Measurements from ENCODE around the gene MCRIP2.

MCRIP2 gene

GRCh38 chr16:648781-649589 is 7.4 kb downstream of the MCRIP2 start, which contains the start of gene WDR90:
TSS of gene WDR90 (plus strand) at chr16:649365. CDS start at chr16:649417, 52 bp downstream.
- DNase-seq (ENCODE audit: low spot score), result peak; percentile 88

GRCh38 chr16:649631-650030 is 8.0 kb downstream of the MCRIP2 start:
- DNase-seq (ENCODE audit: low spot score), result no peak

- no peak for DNase-seq (ENCODE audit: low spot score)
These were observed 10.2 kb downstream of the MCRIP2 start for GRCh38 chr16:651844-652243.

- no peak for DNase-seq (ENCODE audit: low spot score)
These were observed 11.1 kb downstream of the MCRIP2 start for GRCh38 chr16:652454-653305.

GRCh38 chr16:654034-654433 is 12.4 kb downstream of the MCRIP2 start:
- DNase-seq (ENCODE audit: low spot score), result no peak

- DNase-seq (ENCODE audit: low spot score), result no peak
These were observed 15.9 kb downstream of the MCRIP2 start for GRCh38 chr16:657487-657886.

- DNase-seq (ENCODE audit: low spot score), result no peak
These were observed 17.3 kb downstream of the MCRIP2 start for GRCh38 chr16:658679-659571.

- DNase-seq (ENCODE audit: low spot score), result no peak
These were observed 18.0 kb downstream of the MCRIP2 start for GRCh38 chr16:659618-660017.

- no peak for DNase-seq (ENCODE audit: low spot score)
These were observed 18.5 kb downstream of the MCRIP2 start for GRCh38 chr16:660132-660458.

GRCh38 chr16:660459-661183 is 19.0 kb downstream of the MCRIP2 start:
- peak; percentile 65 for DNase-seq (ENCODE audit: low spot score)

- DNase-seq (ENCODE audit: low spot score), result no peak
These were observed 19.7 kb downstream of the MCRIP2 start for GRCh38 chr16:661184-661821.

GRCh38 chr16:662095-662494 is 20.5 kb downstream of the MCRIP2 start:
- no peak for DNase-seq (ENCODE audit: low spot score)

GRCh38 chr16:662597-662996 is 21.0 kb downstream of the MCRIP2 start:
- no peak for DNase-seq (ENCODE audit: low spot score)

GRCh38 chr16:666572-666971 is 24.9 kb downstream of the MCRIP2 start:
- no peak for DNase-seq (ENCODE audit: low spot score)

GRCh38 chr16:667113-667779 is 25.6 kb downstream of the MCRIP2 start:
- no peak for DNase-seq (ENCODE audit: low spot score)

GRCh38 chr16:667780-668518 is 26.3 kb downstream of the MCRIP2 start, which contains the start of gene RHOT2:
TSS of gene RHOT2 (plus strand) at chr16:668132. CDS start at chr16:668200, 68 bp downstream.
- DNase-seq (ENCODE audit: low spot score), result peak; percentile 92

GRCh38 chr16:668519-669171 is 27.0 kb downstream of the MCRIP2 start:
- DNase-seq (ENCODE audit: low spot score), result no peak

- DNase-seq (ENCODE audit: low spot score), result no peak
These were observed 28.0 kb downstream of the MCRIP2 start for GRCh38 chr16:669666-670065.
